ENCODE measurements around the gene DNAH12. TPM values are rescaled to one million over a fixed set of nuclear protein-coding genes. Genes with fewer than 3 reads are reported as not detected.

The DNAH12 gene, protein sequence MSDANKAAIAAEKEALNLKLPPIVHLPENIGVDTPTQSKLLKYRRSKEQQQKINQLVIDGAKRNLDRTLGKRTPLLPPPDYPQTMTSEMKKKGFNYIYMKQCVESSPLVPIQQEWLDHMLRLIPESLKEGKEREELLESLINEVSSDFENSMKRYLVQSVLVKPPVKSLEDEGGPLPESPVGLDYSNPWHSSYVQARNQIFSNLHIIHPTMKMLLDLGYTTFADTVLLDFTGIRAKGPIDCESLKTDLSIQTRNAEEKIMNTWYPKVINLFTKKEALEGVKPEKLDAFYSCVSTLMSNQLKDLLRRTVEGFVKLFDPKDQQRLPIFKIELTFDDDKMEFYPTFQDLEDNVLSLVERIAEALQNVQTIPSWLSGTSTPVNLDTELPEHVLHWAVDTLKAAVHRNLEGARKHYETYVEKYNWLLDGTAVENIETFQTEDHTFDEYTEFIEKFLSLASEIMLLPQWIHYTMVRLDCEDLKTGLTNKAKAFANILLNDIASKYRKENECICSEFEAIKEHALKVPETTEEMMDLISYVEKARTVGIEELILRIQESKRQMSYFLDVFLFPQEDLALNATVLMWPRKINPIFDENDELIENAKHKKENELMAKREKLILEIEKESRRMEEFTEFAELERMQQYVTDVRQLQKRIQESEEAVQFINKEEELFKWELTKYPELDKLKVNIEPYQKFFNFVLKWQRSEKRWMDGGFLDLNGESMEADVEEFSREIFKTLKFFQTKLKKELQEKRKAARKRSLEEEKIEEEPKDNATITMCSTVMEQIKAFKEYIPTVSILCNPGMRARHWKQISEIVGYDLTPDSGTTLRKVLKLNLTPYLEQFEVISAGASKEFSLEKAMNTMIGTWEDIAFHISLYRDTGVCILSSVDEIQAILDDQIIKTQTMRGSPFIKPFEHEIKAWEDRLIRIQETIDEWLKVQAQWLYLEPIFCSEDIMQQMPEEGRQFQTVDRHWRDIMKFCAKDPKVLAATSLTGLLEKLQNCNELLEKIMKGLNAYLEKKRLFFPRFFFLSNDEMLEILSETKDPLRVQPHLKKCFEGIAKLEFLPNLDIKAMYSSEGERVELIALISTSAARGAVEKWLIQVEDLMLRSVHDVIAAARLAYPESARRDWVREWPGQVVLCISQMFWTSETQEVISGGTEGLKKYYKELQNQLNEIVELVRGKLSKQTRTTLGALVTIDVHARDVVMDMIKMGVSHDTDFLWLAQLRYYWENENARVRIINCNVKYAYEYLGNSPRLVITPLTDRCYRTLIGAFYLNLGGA (N-terminal part only)
- total RNA-seq = under 1 TPM in 2 of 4 donors, not detected in 2; 0.02 to 0.04 TPM

DNA sequence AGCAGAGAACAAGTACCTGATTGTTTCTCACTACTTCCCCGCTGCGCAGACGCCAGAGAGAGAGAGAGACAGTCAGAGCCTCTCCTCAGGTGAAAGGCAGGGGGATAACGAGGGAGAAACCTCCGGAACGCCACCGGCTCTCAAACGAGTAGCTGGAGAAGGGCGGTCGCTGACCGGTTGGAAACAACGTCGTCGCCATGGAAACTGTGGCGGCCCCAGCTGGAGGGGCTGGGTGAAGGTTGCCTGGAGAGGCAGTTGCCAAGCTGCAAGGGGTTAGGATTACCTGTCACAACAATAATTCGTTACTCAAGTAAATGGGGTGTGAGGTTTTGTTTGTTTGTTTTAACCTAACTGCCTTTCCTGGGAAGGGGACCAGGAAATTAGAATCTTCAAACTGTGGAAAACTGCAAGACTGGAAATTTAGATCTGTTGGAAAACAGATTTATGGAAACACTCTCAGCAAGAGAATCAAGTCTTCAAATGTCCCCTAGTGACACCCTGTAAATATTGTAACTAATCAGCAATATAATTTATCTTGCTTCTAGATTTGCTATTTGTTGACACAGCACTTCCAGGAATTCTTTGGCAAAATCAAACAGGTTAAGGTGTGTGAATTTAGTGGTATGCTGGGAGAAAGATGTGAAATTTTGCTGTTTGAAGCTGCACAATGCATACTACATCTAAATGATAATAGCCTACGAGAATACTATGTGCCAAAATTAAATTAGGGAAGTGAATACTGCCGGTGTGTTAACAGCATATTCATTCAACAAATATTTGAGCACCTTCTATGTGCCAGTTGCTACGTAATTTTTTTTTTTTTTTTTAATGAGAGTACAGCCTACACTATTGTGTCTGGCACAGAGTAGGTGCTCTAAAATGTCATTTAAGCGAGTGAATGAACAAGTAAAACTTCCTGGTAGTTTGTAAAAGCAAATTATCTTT, at the start of gene DNAH12:
Gene DNAH12, minus strand, starts transcription at position 164 of the 945 bp plus-strand sequence. CDS start 1,474 bp downstream, outside the sequence.
- Histone ChIP-seq H3K36me3 (no peaks in the 10 kb centered on the region), H3K27ac (no peak within 1 kb of the TSS), H3K4me3 (no peak within 1 kb of the TSS), H3K4me1 (no peaks in the 10 kb centered on the region), H3K9me3 (no peaks in the 10 kb centered on the region), H3K27me3 (peaks cover 0 to 9% (median 0%) of the 10 kb centered on the region in 3 donors)
- in situ Hi-C loops (cut with MboI; ENCODE audit: low sequenced_read_pairs in 4 of 4) = no loop called here
- no peak for DNase-seq
- intact Hi-C loops (cut with DNase I; ENCODE audit: low total_unique reads) = no loop called here
- TF ChIP-seq POLR2A (IDR thresholded peaks at IDR 0.05) = no peak
- TF ChIP-seq, protein P1, sequence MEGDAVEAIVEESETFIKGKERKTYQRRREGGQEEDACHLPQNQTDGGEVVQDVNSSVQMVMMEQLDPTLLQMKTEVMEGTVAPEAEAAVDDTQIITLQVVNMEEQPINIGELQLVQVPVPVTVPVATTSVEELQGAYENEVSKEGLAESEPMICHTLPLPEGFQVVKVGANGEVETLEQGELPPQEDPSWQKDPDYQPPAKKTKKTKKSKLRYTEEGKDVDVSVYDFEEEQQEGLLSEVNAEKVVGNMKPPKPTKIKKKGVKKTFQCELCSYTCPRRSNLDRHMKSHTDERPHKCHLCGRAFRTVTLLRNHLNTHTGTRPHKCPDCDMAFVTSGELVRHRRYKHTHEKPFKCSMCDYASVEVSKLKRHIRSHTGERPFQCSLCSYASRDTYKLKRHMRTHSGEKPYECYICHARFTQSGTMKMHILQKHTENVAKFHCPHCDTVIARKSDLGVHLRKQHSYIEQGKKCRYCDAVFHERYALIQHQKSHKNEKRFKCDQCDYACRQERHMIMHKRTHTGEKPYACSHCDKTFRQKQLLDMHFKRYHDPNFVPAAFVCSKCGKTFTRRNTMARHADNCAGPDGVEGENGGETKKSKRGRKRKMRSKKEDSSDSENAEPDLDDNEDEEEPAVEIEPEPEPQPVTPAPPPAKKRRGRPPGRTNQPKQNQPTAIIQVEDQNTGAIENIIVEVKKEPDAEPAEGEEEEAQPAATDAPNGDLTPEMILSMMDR (IDR thresholded peaks at IDR 0.05 in 4 of 5, conservative IDR thresholded peaks at IDR 0.05 in 1 of 5) = no peak
- no peak for ATAC-seq

DNA sequence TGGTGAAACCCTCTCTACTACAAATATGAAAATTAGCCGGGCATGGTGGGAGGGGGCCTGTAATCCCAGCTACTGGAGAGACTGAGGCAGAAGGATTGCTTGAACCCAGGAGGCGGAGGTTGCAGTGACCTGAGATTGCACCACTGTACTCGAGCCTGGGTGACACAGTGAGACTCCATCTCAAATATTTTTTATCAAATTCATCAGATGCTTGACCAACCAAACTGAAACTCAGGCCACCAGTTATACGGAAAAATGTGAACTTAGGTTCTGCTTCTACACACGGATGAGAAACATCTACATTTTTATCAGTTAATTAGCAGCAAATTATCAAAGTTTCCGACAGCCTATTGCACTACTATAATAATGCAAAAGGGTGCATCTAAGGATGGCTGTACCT, 48.2 kb upstream of the DNAH12 start:
- no peaks in the 10 kb centered on the region for H3K36me3 ChIP-seq
- intact Hi-C loops (cut with DNase I; ENCODE audit: low total_unique reads) = no loop called here
- peak overlapping the region in 1 of 4 donors; percentile 39 for H3K27ac ChIP-seq
- peaks cover 41 to 48% of the 10 kb centered on the region in 2 donors for H3K4me1 ChIP-seq
- in situ Hi-C loops (cut with MboI; ENCODE audit: low sequenced_read_pairs in 4 of 4) = loop anchor here in 2 of 4 donors (5.0 to 10.0 kb wide), 3 partner anchors 35 to 162 kb away; partner anchors contain the start of genes DENND6A (in 1 of the 2), PDE12 (in 1 of the 2) and SLMAP (in 1 of the 2)
- no peaks in the 10 kb centered on the region for H3K9me3 ChIP-seq
- ATAC-seq (no peak), DNase-seq (no peak)
- TF ChIP-seq, protein P1 (IDR thresholded peaks at IDR 0.05 in 4 of 5, conservative IDR thresholded peaks at IDR 0.05 in 1 of 5) = no peak
- H3K27me3 ChIP-seq = no peaks in the 10 kb centered on the region
- H3K4me3 ChIP-seq = no peak overlapping the region

DNA sequence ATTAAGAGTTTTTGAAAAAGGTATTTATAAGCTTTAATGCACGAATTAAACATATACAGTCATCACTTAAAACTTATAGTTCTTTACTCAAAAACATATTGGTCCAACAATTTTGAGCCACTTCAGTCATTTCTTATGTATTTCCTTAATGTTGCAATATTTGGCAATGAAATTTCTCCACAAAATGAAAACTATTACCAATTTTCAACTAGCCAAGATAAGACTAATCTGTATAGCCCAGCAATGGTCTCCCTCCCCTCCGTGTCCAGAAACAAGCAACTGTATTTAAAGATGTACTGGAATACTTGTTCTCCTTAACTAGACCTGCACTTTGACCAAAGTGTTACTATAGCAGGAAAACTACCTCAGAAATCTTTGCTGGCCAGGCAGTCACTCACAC, 43.8 kb upstream of the DNAH12 start:
- Histone ChIP-seq H3K4me1 (peaks cover 12 to 20% of the 10 kb centered on the region in 2 donors), H3K36me3 (peaks cover 0 to 9% of the 10 kb centered on the region in 2 donors), H3K27ac (no peak overlapping the region), H3K27me3 (no peaks in the 10 kb centered on the region), H3K4me3 (no peak overlapping the region), H3K9me3 (no peaks in the 10 kb centered on the region)
- DNase-seq (no peak), ATAC-seq (no peak)
- no peak for TF ChIP-seq POLR2A (IDR thresholded peaks at IDR 0.05)
- TF ChIP-seq, protein P1 (IDR thresholded peaks at IDR 0.05 in 4 of 5, conservative IDR thresholded peaks at IDR 0.05 in 1 of 5) = no peak
- intact Hi-C loops (cut with DNase I; ENCODE audit: low total_unique reads) = no loop called here
- in situ Hi-C loops (cut with MboI; ENCODE audit: low sequenced_read_pairs in 4 of 4) = no loop called here
